ENCODE results near the gene PPP2R2C.

Gene PPP2R2C

DNA sequence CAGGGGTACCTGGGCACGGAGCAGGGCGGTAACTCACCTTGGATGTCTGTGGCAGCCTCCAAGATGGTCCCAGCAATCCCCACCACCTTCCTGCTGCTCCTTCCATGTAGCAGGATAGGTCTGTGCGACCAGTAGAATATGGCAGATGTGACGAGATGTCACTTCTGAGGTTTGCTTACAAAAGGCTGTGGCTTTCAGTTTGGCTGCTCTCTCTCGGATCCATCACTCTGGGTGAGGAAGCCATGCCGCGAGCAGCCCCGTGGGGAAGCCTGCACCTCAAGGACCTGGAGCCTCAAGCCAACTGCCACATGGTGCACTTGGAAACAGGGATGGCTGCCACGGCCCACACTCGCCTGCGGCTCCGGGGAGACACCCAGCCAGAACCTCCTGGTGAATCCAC, 165.2 kb downstream of the PPP2R2C start:
- no peak for DNase-seq (ENCODE audit: low spot score)

DNA sequence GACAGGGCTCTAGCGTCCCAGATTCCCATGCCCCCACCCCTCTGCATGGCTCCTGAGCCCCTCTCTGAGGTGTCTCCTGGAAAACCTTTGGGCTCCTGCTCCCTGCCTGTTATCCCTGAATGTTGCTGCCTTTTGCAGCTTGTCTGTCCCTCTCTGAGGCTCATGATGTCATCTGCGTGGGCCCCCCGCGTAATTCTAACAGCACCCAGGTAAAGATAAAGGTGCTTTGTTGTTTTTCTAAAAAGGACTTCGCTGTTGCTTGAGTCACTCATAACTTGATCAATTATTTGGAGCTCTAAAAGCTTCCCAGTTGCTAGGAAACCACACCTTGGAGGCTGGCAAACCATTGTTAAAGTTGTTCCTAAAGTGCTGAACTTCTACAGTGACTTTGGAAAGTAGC, 166.1 kb downstream of the PPP2R2C start:
- no peak for DNase-seq (ENCODE audit: low spot score)

DNA sequence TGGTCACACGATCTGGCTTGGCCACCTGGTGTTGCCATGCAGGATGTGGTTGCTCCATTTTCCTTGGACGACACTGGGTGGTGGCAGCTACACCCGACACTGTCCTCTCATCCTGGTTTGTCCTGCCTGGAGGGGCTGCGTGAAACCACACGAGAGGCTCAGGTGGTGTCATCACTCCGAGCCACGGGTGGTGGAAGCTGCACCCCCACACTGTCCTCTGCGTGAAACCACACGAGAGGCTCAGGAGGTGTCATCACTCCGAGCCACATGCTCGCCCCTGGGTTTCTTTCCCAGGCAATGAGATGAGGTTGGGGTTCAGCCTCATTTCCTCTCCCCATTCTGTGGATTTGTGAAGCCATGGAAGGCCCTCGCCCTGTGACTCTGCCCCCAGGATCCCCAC, 168.5 kb downstream of the PPP2R2C start:
- no peak for DNase-seq (ENCODE audit: low spot score)

DNA sequence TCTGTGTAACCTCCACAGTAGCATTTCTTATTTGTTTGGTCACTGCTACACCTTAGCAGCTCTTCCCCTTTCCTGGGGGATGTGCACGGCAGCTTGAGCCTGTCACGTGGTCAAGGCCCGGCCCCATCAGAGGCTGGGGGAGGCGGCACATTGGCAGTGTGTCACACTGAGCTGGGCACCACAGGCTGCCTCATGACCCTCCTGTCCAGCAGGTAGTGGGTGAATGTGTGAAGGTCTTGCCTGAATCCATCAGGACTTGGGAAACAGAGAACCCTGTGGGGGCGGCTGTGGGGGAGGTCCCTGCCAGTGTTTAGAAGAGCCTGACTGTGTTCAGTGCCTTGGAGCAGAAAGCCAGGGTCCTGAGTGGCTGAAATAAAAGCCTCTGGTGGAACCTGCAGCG, 169.5 kb downstream of the PPP2R2C start:
- no peak for DNase-seq (ENCODE audit: low spot score)

DNA sequence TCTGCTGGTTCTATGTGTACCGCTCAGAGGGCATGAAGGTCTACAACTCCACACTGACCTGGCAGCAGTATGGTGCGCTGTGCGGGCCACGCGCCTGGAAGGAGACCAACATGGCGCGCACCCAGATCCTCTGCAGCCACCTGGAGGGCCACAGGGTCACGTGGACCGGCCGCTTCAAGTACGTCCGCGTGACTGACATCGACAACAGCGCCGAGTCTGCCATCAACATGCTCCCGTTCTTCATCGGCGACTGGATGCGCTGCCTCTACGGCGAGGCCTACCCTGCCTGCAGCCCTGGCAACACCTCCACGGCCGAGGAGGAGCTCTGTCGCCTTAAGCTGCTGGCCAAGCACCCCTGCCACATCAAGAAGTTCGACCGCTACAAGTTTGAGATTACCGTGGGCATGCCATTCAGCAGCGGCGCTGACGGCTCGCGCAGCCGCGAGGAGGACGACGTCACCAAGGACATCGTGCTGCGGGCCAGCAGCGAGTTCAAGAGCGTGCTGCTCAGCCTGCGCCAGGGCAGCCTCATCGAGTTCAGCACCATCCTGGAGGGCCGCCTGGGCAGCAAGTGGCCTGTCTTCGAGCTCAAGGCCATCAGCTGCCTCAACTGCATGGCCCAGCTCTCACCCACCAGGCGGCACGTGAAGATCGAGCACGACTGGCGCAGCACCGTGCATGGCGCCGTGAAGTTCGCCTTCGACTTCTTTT, 170.5 kb downstream of the PPP2R2C start:
- no peak for DNase-seq (ENCODE audit: low spot score)

DNA sequence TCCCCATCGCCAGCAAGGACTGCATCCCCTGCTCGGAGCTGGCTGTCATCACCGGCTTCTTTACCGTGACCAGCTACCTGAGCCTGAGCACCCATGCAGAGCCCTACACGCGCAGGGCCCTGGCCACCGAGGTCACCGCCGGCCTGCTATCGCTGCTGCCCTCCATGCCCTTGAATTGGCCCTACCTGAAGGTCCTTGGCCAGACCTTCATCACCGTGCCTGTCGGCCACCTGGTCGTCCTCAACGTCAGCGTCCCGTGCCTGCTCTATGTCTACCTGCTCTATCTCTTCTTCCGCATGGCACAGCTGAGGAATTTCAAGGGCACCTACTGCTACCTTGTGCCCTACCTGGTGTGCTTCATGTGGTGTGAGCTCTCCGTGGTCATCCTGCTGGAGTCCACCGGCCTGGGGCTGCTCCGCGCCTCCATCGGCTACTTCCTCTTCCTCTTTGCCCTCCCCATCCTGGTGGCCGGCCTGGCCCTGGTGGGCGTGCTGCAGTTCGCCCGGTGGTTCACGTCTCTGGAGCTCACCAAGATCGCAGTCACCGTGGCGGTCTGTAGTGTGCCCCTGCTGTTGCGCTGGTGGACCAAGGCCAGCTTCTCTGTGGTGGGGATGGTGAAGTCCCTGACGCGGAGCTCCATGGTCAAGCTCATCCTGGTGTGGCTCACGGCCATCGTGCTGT, 171.2 kb downstream of the PPP2R2C start:
- no peak for DNase-seq (ENCODE audit: low spot score)

DNA sequence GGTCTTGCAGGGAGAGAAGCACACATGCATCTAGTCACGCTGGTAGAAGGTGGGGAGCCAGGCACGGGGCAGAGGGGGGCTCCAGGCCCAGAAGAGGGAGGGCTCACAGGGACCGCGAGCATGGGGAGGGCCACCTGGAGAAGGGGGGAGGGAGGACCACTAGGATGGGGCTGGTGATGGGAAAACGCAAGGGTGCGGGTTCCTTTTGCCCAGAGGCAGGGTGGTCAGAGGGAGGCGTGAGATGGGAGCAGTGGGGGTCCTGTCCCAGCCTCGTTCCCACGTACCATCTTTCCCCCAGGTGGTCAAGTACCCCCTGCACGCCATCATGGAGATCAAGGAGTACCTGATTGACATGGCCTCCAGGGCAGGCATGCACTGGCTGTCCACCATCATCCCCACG, 172.1 kb downstream of the PPP2R2C start:
- DNase-seq (ENCODE audit: low spot score), result no peak

DNA sequence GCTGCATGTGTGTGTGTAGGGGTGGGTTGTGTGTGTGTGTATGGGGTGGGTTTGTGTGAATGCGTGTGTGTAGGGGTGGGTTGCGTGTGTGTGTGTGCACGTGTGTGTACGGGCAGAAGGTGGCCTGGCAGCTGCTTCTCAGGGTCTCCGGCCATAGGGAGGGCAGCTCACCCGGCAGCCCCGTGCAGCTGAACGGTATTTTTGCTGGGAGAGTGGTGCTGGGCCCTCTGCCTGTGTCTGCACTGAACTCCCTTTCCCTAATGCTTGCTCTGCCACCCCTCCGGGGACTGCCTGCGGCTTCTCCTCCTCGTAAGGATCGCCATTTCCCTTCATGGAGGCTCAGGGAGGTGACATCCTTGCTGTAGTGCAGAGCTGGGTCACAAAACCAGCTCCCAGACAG, 172.5 kb downstream of the PPP2R2C start:
- no peak for DNase-seq (ENCODE audit: low spot score)

DNA sequence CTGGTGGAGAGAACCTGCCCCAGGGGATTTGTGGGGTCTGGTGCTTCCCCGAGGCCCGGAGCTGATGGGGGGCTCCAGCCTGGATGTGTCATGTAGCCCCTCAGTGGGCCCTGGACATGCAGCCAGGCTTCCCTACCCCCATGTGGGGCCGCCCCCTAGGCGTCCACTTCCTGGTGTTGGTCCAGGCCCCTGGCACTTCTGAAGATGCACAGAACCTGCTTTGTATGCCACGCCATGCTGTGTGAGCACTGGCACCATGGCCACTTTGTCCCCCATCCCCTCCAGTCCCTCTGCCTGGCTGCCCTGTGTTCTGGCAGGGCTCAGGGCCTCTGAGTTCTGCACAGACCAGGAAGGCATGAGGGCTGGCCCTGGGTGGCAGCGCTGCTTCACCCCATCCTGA, 173.6 kb downstream of the PPP2R2C start:
- DNase-seq (ENCODE audit: low spot score), result no peak

DNA sequence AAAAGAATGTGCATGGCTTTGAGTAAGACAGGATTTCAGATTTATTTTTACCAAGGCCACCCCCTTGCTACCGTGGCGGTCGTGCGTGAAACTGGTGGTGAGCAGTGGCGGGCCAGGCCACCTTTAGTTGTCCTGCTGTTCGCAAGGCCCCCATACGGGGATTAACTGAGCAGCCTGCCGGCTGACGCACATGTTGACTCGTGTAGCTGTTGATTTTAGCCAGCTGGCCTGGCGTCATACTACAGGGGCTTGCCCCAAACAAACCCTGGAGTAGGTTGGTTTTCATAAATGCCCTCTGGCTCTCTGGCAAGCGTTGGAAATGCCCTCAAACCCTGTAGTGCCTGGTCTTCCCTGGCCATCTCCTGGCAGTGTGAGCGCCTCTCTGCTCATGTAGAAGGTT, 174.4 kb downstream of the PPP2R2C start:
- no peak for DNase-seq (ENCODE audit: low spot score)

DNA sequence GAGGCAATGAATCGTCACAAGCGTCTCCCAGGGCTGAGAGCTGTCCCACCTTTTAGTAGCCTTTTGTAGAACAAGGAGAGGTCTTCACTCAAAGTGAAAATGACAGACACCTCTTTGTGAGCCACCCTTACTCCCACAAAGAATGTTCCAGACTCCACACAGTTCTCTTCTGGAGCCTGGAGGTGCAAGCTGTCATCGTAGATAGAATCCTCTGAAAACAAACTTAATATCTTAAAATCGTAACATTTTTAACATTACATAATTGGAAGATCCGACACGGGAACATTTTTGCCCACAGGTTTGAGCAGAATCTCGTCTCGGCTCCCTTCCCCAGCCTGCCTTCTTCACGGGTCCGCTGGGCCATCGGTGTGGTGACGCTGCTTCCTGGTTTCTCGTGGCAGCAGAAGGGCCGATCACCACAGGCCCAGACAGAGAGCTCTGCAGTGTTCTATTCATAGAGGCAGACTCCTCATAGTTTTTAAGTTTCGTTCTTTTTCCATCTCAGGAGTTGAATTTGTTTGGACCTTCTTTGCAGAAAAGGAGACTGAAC, 175.1 kb downstream of the PPP2R2C start:
- no peak for DNase-seq (ENCODE audit: low spot score)

DNA sequence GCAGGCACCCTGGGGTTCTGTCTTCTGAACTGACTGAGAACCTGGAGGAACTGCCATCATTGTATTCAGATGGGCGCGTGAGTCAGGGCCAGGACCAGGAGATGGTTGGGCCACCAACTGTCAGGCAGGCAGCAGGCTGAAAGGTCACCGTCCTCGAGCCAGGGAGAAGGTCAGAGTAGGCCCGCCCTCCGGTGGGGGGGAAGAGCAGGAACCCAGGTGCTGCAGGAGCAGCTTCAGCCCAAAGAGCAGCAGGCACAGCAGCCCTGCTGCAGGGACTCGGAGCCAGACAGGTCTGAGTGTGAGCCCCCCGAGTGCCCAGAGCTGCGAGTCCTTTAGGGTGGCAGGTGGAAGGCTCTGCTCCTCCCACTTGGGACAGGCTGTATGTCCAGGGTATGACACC, 176.4 kb downstream of the PPP2R2C start:
- DNase-seq (ENCODE audit: low spot score), result no peak

DNA sequence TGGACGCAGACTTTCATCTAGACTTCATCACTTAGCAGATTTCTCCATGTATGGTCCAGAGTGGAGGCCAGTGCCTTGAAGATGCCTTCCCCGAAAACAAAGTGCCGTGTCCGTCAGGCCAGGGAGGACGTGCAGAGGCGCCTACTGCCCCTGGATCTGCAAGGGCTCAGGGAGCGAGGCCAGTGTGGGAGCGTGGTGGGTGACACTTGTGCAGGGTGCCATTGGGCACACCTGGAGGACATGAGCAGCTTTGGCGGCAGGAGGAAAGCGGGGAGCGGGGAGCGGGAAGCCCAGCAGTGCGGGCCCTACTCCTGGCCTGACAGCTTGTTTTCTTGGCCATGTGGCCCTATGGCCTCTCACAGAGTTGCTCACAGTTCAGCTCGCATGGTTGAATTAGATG, 176.9 kb downstream of the PPP2R2C start:
- no peak for DNase-seq (ENCODE audit: low spot score)

DNA sequence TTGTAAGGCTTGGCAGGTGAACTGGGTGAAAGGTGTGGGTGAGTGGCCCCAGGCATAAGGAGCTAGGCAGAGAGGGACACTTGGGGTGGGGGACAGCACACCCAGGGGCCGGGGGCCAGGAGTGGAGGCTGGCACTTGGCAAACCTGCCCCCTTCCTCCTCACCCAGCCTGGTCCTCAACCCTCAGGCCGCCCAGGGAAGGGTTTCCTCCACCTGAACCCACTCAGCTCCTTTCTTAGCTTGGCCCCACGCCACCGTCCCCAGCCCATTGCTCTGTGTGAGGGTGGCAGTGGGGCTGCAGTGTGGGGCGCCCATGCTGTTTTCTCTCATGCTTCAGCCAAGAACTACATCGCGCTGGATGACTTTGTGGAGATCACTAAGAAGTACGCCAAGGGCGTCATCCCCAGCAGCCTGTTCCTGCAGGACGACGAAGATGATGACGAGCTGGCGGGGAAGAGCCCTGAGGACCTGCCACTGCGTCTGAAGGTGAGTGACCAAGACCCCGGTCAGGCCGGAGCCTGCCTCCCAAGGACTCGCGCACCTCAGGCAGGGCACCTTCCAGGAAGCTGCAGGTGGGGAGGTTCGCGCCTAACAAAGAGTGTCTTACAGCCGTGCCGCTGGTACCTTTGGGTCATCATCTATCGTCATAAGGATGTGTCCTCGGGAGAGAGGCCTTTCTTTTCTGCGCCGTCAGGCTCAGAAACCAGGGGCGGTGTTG, 177.6 kb downstream of the PPP2R2C start:
- DNase-seq (ENCODE audit: low spot score), result no peak

DNA sequence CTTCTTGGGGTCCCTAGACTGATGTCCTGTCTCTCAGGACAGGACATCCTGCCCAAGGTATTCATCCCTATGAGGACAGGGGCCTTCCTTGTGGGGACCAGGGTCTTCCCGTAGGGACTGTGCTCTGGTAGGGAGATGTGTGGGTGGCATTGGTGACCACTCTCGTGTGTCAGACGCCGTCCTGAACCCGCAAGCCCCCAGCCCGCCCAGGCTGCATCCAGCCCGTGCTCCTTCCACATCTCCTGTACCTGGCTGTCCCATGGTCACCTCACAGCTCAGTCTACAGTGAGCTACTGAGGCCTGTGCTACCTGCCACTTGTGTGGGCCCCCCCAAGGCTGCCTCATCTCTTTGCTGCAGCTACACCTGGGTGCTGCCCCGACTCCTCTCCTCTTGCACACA, 178.8 kb downstream of the PPP2R2C start:
- no peak for DNase-seq (ENCODE audit: low spot score)

DNA sequence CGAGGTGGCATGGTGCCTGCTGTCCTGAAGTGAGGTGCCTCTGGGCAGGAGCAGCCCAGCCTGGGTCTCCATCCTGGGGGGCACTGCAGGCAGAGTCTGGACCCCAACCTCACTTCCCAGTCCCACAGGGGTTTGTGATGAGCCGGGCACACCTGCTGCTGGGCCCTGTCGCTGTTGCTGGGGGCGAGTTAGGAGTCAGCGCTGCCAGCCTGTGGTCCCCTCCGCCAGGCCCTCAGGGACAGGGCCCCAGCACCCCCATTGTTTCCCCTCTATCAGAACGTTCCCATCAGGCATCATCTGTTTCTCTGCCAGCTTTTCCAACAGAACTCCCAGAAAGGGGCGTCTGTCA, 179.3 kb downstream of the PPP2R2C start:
- no peak for DNase-seq (ENCODE audit: low spot score)

DNA sequence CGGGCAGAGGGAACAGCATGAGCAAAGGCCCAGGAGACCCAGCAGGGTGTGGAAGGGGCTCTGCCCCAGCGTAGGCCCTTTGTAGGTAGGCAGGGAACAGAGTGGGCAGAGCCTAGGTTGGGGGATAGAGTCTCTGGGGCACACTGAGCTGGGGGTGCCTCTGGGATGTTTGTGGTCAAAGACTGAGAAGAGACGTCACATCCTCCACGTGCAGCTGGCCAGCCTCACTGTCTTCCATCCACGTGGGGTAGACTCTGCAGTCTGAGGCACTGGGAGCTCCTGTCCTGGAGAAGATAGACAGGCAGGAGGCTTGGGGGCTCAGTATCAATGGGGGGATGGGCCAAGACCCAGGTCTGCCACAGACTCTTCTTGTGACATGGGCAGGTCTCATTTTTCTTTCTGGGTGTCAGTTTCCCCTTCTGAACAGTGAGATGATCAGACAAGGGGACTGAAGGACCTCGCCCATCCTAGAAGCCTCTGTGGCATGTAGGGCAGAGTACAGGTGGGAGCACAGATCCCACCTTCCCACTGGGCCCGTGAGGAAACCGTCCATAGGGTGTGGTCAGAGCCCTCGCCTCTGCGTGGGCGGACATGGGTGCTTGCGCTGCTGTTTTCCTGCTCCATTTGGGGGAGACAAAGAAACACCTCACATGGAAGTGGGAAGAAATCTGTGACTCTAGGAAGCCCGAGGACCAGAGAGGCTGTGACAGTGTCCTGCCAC, 179.9 kb downstream of the PPP2R2C start:
- no peak for DNase-seq (ENCODE audit: low spot score)

DNA sequence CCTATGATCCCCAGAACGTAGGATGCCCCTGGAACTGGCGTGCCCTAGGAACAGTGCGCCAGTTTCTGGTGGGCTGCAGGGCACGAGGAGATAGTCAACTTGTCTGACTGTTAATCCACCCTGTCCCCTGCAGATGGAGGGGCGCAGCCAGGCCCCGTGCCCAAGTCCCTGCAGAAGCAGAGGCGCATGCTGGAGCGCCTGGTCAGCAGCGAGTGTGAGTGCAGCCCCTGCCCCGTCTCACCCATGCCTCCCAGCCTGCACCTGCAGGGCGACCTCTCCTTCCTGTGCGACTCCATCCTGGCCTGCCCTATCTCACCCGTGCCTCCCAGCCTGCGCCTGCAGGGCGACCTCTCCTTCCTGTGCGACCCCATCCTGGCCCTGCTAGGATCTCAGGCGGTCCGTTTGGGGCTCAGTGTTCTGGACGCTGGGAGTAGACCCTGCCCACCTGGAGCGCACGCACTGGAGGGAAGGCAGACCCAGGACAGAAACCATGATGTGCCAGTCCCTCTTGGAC, 180.6 kb downstream of the PPP2R2C start:
- no peak for DNase-seq (ENCODE audit: low spot score)

DNA sequence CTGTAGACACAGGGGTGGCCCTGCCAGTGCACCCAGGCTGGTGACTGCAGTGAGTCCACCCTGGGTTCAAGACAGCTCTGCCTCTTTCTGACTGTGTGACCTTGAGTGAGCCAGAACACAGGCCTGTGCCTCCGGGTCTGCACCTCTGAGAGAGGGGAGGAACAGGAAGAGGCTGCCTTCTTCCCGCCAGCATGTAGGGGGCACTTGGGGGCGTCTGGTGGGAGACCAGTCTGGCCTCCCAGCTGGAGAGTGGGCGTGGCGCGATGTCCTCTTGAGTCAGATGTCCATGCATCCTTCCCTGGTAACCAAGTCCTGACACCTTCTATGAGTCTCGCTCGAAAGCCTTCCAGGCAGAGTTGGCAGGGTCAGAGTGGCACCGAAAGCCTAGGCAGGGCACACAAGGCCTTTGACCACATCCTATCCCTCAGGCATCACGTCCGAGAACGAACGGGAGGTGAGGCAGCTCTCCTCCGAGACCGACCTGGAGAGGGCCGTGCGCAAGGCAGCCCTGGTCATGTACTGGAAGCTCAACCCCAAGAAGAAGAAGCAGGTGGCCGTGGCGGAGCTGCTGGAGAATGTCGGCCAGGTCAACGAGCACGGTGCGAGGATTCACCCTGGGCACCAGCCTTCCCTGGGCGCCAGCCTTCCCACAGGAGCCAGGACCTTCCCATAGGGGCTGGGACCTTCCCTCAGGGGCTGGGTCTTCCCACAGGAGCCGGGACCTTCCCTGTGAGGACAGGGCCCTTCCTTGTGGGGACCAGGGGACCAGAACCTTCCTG, 181.5 kb downstream of the PPP2R2C start:
- no peak for DNase-seq (ENCODE audit: low spot score)

DNA sequence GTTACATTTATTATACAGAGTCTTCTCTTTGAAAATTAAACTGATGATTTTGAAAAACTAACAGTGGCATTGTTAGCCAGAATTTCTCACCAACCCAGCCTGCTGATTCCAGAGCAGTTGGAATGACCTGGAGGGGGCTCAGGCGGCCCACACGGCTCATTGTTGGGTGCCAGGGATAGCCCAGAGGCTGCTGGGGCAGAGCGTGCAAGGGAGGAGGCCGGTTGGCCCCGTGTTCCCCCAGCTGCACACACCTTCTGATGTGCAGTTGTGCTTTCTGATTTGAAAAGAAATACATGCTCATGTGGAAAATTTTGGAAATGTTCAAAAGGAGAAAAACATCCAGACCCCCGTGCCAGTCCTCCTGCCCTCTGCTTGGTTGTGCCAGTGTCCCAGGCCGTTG, 182.2 kb downstream of the PPP2R2C start:
- DNase-seq (ENCODE audit: low spot score), result no peak

DNA sequence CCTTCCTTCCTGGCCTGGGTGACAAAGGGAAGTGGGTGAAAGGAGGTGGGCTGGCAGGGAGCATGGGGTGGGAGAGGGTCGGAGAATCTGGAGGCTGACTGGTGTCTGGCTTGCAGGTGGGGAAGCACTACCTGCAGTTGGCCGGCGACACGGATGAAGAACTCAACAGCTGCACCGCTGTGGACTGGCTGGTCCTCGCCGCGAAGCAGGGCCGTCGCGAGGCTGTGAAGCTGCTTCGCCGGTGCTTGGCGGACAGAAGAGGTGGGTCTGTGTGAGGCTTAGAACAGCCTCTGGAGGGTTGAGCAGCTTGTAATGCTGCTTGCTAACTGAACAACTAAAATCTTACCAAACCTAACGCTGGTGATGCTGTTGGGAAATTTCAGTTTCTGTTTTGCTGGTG, 183.5 kb downstream of the PPP2R2C start:
- DNase-seq (ENCODE audit: low spot score), result no peak

DNA sequence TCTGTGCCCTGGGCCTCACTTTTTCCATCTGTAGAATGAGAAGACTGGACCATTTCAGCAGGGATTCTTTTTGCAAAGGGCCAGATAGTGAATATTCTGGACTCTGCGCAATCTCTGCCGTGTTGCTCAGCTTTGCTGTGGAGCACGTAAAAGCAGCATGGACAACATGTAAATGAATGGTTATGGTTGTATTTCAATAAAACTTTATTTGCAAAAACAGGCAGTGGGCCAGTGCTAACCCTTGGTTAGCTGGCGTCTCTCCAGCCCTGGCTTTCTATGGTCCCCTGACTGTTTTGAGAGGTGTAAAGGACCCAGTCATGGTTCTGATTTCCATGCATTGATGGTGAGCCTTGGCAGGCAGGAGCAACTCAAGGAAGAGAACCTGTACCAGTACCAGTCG, 184.1 kb downstream of the PPP2R2C start:
- no peak for DNase-seq (ENCODE audit: low spot score)
